Memory B cell (primary cell): ENCODE measurements around the gene NAV3.

ENCODE experiments used
- ATAC-seq: fragments of 150-1000 bp; cut with Tn5 transposase; 2 replicates; pipeline ENCODE4 v1.10.0; 2021; ENCODE audit warnings: low read depth, mild to moderate bottlenecking, moderate library complexity
- DNase-seq, 2 donors: peaks; one replicate each; pipeline ENCODE4 v3.0.0; 2022; ENCODE audit warnings: low spot score in 2 of 2
- H3K27ac Mint-ChIP-seq: one replicate; pipeline ENCODE4 v1.8.0; 2022; ENCODE audit warnings: mild to moderate bottlenecking, moderate library complexity, mixed read lengths
- H3K27me3 Mint-ChIP-seq: one replicate; pipeline ENCODE4 v1.8.0; 2022; ENCODE audit warnings: mixed read lengths
- H3K36me3 Mint-ChIP-seq: one replicate; pipeline ENCODE4 v1.8.0; 2022; ENCODE audit warnings: mild to moderate bottlenecking, mixed read lengths
- H3K4me1 Mint-ChIP-seq: one replicate; pipeline ENCODE4 v1.8.0; 2022; ENCODE audit warnings: mixed read lengths
- H3K4me3 Mint-ChIP-seq: one replicate; pipeline ENCODE4 v1.8.0; 2022; ENCODE audit warnings: mild to moderate bottlenecking, moderate library complexity, mixed read lengths
- H3K9me3 Mint-ChIP-seq: one replicate; pipeline ENCODE4 v1.8.0; 2022; ENCODE audit warnings: mixed read lengths

The NAV3 gene

GRCh38 chr12:77817276-77817675 is 13.4 kb upstream of the NAV3 start:
- DNase-seq (no peak), ATAC-seq (no peak)
- Mint-ChIP-seq H3K27me3 (no peaks in the 10 kb centered on the region), H3K27ac (no peak overlapping the region), H3K36me3 (no peaks in the 10 kb centered on the region), H3K9me3 (no peaks in the 10 kb centered on the region), H3K4me3 (no peak overlapping the region), H3K4me1 (no peaks in the 10 kb centered on the region)

- ATAC-seq (no peak), DNase-seq (no peak)
- no peaks in the 10 kb centered on the region for H3K36me3 Mint-ChIP-seq
- peaks cover 2% of the 10 kb centered on the region for H3K9me3 Mint-ChIP-seq
- H3K4me3 Mint-ChIP-seq, result no peak overlapping the region
- no peak overlapping the region for H3K27ac Mint-ChIP-seq
- no peaks in the 10 kb centered on the region for H3K4me1 Mint-ChIP-seq
- no peaks in the 10 kb centered on the region for H3K27me3 Mint-ChIP-seq
Observed at GRCh38 chr12:77818351-77818750, 12.3 kb upstream of the NAV3 start.

- DNase-seq (no peak), ATAC-seq (no peak)
- H3K27me3 Mint-ChIP-seq, result no peaks in the 10 kb centered on the region
- no peak overlapping the region for H3K4me3 Mint-ChIP-seq
- H3K36me3 Mint-ChIP-seq, result no peaks in the 10 kb centered on the region
- no peaks in the 10 kb centered on the region for H3K4me1 Mint-ChIP-seq
- peaks cover 6% of the 10 kb centered on the region for H3K9me3 Mint-ChIP-seq
- H3K27ac Mint-ChIP-seq, result no peak overlapping the region
Observed at GRCh38 chr12:77821699-77822203, 8.9 kb upstream of the NAV3 start.

GRCh38 chr12:77833329-77833728 is 2.6 kb downstream of the NAV3 start:
- no peaks in the 10 kb centered on the region for H3K9me3 Mint-ChIP-seq
- DNase-seq, result no peak
- no peak overlapping the region for H3K4me3 Mint-ChIP-seq

GRCh38 chr12:77834618-77835017 is 3.9 kb downstream of the NAV3 start:
- no peaks in the 10 kb centered on the region for H3K4me1 Mint-ChIP-seq
- no peaks in the 10 kb centered on the region for H3K27me3 Mint-ChIP-seq
- H3K9me3 Mint-ChIP-seq, result no peaks in the 10 kb centered on the region
- ATAC-seq (no peak), DNase-seq (no peak)
- no peaks in the 10 kb centered on the region for H3K36me3 Mint-ChIP-seq
- no peak overlapping the region for H3K4me3 Mint-ChIP-seq
- H3K27ac Mint-ChIP-seq, result no peak overlapping the region

More at GRCh38 chr12:77833329-77833728, 2.6 kb downstream of the NAV3 start:
- Mint-ChIP-seq H3K27ac (no peak overlapping the region), H3K27me3 (no peaks in the 10 kb centered on the region), H3K4me1 (no peaks in the 10 kb centered on the region), H3K36me3 (no peaks in the 10 kb centered on the region)
- no peak for ATAC-seq

- Mint-ChIP-seq H3K4me1 (no peaks in the 10 kb centered on the region), H3K27me3 (no peaks in the 10 kb centered on the region), H3K4me3 (no peak overlapping the region), H3K9me3 (no peaks in the 10 kb centered on the region), H3K36me3 (no peaks in the 10 kb centered on the region), H3K27ac (no peak overlapping the region)
- ATAC-seq (no peak), DNase-seq (no peak)
Observed at GRCh38 chr12:77835969-77836368, 5.3 kb downstream of the NAV3 start.

- no peak overlapping the region for H3K4me3 Mint-ChIP-seq
- H3K4me1 Mint-ChIP-seq, result no peaks in the 10 kb centered on the region
- H3K27ac Mint-ChIP-seq, result no peak overlapping the region
- DNase-seq, result no peak
- no peak for ATAC-seq
- H3K36me3 Mint-ChIP-seq, result no peaks in the 10 kb centered on the region
- no peaks in the 10 kb centered on the region for H3K9me3 Mint-ChIP-seq
- no peaks in the 10 kb centered on the region for H3K27me3 Mint-ChIP-seq
Observed at GRCh38 chr12:77837876-77838291, 7.2 kb downstream of the NAV3 start.

- Mint-ChIP-seq H3K4me1 (no peaks in the 10 kb centered on the region), H3K9me3 (no peaks in the 10 kb centered on the region), H3K27ac (no peak overlapping the region), H3K36me3 (no peaks in the 10 kb centered on the region), H3K4me3 (no peak overlapping the region), H3K27me3 (no peaks in the 10 kb centered on the region)
- no peak for ATAC-seq
- no peak for DNase-seq
Observed at GRCh38 chr12:77841521-77841920, 10.8 kb downstream of the NAV3 start.

GRCh38 chr12:77842430-77842829 is 11.7 kb downstream of the NAV3 start:
- no peaks in the 10 kb centered on the region for H3K4me1 Mint-ChIP-seq
- H3K4me3 Mint-ChIP-seq, result no peak overlapping the region
- no peak overlapping the region for H3K27ac Mint-ChIP-seq
- ATAC-seq (no peak), DNase-seq (no peak)
- H3K9me3 Mint-ChIP-seq, result no peaks in the 10 kb centered on the region
- H3K27me3 Mint-ChIP-seq, result no peaks in the 10 kb centered on the region
- H3K36me3 Mint-ChIP-seq, result no peaks in the 10 kb centered on the region

GRCh38 chr12:77845831-77846230 is 15.1 kb downstream of the NAV3 start:
- Mint-ChIP-seq H3K27me3 (no peaks in the 10 kb centered on the region), H3K4me3 (no peak overlapping the region), H3K36me3 (no peaks in the 10 kb centered on the region), H3K4me1 (no peaks in the 10 kb centered on the region), H3K9me3 (no peaks in the 10 kb centered on the region), H3K27ac (no peak overlapping the region)
- DNase-seq (no peak), ATAC-seq (no peak)

GRCh38 chr12:77847060-77847541 is 16.4 kb downstream of the NAV3 start:
- no peak for ATAC-seq
- Mint-ChIP-seq H3K4me3 (no peak overlapping the region), H3K4me1 (no peaks in the 10 kb centered on the region), H3K27me3 (no peaks in the 10 kb centered on the region), H3K9me3 (no peaks in the 10 kb centered on the region), H3K36me3 (no peaks in the 10 kb centered on the region), H3K27ac (no peak overlapping the region)
- no peak for DNase-seq

GRCh38 chr12:77847680-77848431 is 17.2 kb downstream of the NAV3 start:
- H3K27me3 Mint-ChIP-seq, result no peaks in the 10 kb centered on the region
- DNase-seq, result no peak

GRCh38 chr12:77850129-77850528 is 19.4 kb downstream of the NAV3 start:
- Mint-ChIP-seq H3K9me3 (no peaks in the 10 kb centered on the region), H3K4me3 (no peak overlapping the region), H3K4me1 (no peaks in the 10 kb centered on the region), H3K27ac (no peak overlapping the region), H3K27me3 (no peaks in the 10 kb centered on the region), H3K36me3 (no peaks in the 10 kb centered on the region)
- DNase-seq, result no peak
- ATAC-seq, result no peak

More at GRCh38 chr12:77847680-77848431, 17.2 kb downstream of the NAV3 start:
- Mint-ChIP-seq H3K4me1 (no peaks in the 10 kb centered on the region), H3K27ac (no peak overlapping the region), H3K36me3 (no peaks in the 10 kb centered on the region), H3K4me3 (no peak overlapping the region), H3K9me3 (no peaks in the 10 kb centered on the region)
- ATAC-seq, result no peak

GRCh38 chr12:77850698-77851097 is 20.0 kb downstream of the NAV3 start:
- Mint-ChIP-seq H3K36me3 (no peaks in the 10 kb centered on the region), H3K27ac (no peak overlapping the region), H3K4me1 (no peaks in the 10 kb centered on the region), H3K27me3 (no peaks in the 10 kb centered on the region), H3K9me3 (no peaks in the 10 kb centered on the region), H3K4me3 (no peak overlapping the region)
- DNase-seq (no peak), ATAC-seq (no peak)

GRCh38 chr12:77855548-77855947 is 24.9 kb downstream of the NAV3 start:
- H3K9me3 Mint-ChIP-seq, result no peaks in the 10 kb centered on the region
- H3K36me3 Mint-ChIP-seq, result no peaks in the 10 kb centered on the region
- H3K4me3 Mint-ChIP-seq, result no peak overlapping the region
- no peaks in the 10 kb centered on the region for H3K4me1 Mint-ChIP-seq
- ATAC-seq, result no peak
- no peaks in the 10 kb centered on the region for H3K27me3 Mint-ChIP-seq
- DNase-seq, result no peak
- H3K27ac Mint-ChIP-seq, result no peak overlapping the region
